Measurements from ENCODE around the gene DCLRE1C. TPM values are rescaled to one million over a fixed set of nuclear protein-coding genes. Genes with fewer than 3 reads are reported as not detected.

The DCLRE1C gene
- total and polyA plus RNA-seq, 11 donors, result 2.0 to 9.6 (median 5.3) TPM

- no peaks in the 10 kb centered on the region for H3K36me3 ChIP-seq
- no peaks in the 10 kb centered on the region for H3K4me1 ChIP-seq
- no peak overlapping the region for H3K4me3 ChIP-seq
- no peaks in the 10 kb centered on the region for H3K9me3 ChIP-seq
- intact Hi-C loops (cut with DNase I), result loop anchor here in 1 of 10 donors (10.0 kb wide), 1 partner anchor 117 kb away; the partner anchor contains the start of gene ACBD7
- H3K27ac ChIP-seq, result no peak overlapping the region
- no peak for DNase-seq
- 81 to 92% (median 85%) methylated on average over 2 of the region's 2 CpGs for WGBS, 4 donors
- no peak for ATAC-seq
- H3K27me3 ChIP-seq, result no peaks in the 10 kb centered on the region
- no peak for TF ChIP-seq POLR2A (IDR thresholded peaks at IDR 0.05)
- TF ChIP-seq, protein P1, sequence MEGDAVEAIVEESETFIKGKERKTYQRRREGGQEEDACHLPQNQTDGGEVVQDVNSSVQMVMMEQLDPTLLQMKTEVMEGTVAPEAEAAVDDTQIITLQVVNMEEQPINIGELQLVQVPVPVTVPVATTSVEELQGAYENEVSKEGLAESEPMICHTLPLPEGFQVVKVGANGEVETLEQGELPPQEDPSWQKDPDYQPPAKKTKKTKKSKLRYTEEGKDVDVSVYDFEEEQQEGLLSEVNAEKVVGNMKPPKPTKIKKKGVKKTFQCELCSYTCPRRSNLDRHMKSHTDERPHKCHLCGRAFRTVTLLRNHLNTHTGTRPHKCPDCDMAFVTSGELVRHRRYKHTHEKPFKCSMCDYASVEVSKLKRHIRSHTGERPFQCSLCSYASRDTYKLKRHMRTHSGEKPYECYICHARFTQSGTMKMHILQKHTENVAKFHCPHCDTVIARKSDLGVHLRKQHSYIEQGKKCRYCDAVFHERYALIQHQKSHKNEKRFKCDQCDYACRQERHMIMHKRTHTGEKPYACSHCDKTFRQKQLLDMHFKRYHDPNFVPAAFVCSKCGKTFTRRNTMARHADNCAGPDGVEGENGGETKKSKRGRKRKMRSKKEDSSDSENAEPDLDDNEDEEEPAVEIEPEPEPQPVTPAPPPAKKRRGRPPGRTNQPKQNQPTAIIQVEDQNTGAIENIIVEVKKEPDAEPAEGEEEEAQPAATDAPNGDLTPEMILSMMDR (IDR thresholded peaks at IDR 0.05), result no peak
These were observed 14.0 kb upstream of the DCLRE1C start for GRCh38 chr10:14967897-14968296.

DNA sequence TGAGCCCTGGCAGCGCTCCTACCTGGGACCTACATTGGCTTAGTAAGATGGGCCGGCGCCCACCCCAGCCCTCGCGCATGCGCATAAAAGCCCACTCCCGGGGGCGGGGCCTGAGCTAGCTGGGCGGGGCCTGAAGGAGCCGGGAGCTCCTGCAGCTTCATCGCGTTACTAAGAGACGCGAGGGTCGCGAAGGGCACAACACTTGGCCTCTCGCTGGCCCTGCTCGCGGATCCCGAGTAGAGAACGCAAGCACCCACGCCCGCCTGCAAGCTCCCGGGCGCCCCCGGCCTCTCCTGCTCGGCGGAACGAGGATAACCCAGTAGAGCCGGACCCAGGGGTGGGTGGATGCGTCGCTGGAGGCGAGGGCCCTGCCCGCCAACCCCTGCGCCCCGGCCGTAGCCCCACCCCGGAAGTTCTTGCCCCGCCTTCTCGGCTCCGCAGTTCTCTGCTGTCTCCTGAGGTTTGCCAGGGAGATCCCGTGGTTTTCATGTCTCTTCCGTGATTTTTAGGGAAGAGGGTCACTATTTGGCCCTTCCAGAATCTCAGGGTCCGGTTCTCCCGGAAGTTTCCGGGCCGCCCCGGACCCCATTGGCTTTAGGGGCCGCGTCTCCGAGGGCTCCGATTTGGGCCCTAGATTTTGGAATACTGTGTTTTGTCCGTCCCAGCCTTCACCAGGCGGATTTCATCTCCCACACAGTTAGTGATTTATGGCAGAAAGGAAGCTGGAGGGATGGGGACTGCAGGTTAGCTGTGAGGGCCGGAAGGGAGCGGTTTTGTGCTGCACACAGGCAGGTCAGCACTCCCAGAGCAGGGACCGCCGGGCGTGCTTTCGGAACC is 5.5 kb upstream of the DCLRE1C start, which contains the start of gene MEIG1:
Gene MEIG1, plus strand, starts transcription at position 168 of the 837 bp plus-strand sequence. CDS start 7,081 bp downstream, outside the sequence.
- TF ChIP-seq POLR2A (IDR thresholded peaks at IDR 0.05), result peak in 1 of 2 donors; percentile 61
- TF ChIP-seq, protein P1 (IDR thresholded peaks at IDR 0.05), result no peak
- peak; percentile 96 to 98 (median 98) for ATAC-seq
- no peaks in the 10 kb centered on the region for H3K36me3 ChIP-seq
- H3K9me3 ChIP-seq, result no peaks in the 10 kb centered on the region
- H3K4me3 ChIP-seq, result peak within 1 kb of the TSS; percentile 35 to 93 (median 74)
- no peaks in the 10 kb centered on the region for H3K27me3 ChIP-seq
- intact Hi-C loops (cut with DNase I), result loop anchor here in 9 of 10 donors (1.0 to 10.0 kb wide), 9 partner anchors 81 to 345 kb away; partner anchors contain the start of genes RPP38 (in 8 of the 9), CDNF (in 3 of the 9), HSPA14 (in 3 of the 9) and MSANTD7 (in 3 of the 9)
- WGBS, 4 donors, result 0 to 1% (median 0%) methylated on average over 30 to 60 of the region's 60 CpGs
- DNase-seq, result peak; percentile 93 to 97 (median 94)
- H3K4me1 ChIP-seq, result peaks cover 0 to 20% (median 5%) of the 10 kb centered on the region in 12 donors
- peak within 1 kb of the TSS; percentile 76 to 99 (median 94) for H3K27ac ChIP-seq

GRCh38 chr10:14958872-14959220 is 5.0 kb upstream of the DCLRE1C start:
- WGBS, 4 donors, result 38 to 45% (median 41%) methylated on average over 12 of the region's 12 CpGs
- Histone ChIP-seq H3K9me3 (no peaks in the 10 kb centered on the region), H3K4me1 (peaks cover 0 to 21% (median 6%) of the 10 kb centered on the region in 12 donors), H3K36me3 (no peaks in the 10 kb centered on the region), H3K27ac (peak overlapping the region; percentile 76 to 99 (median 94)), H3K4me3 (peak overlapping the region; percentile 35 to 93 (median 74)), H3K27me3 (no peaks in the 10 kb centered on the region)
- intact Hi-C loops (cut with DNase I), result loop anchor here in 9 of 10 donors (1.0 to 10.0 kb wide), 8 partner anchors 81 to 344 kb away; partner anchors contain the start of genes RPP38 (in 8 of the 9), CDNF (in 3 of the 9), HSPA14 (in 3 of the 9) and MSANTD7 (in 3 of the 9)
- no peak for TF ChIP-seq POLR2A (IDR thresholded peaks at IDR 0.05)
- TF ChIP-seq, protein P1 (IDR thresholded peaks at IDR 0.05), result no peak
- no peak for DNase-seq
- no peak for ATAC-seq

GRCh38 chr10:14954934-14955333 is 1.0 kb upstream of the DCLRE1C start:
- DNase-seq (no peak), ATAC-seq (no peak)
- H3K4me3 ChIP-seq, result peak overlapping the region in 4 of 12 donors; percentile 72 to 81 (median 78)
- H3K4me1 ChIP-seq, result peaks cover 0 to 37% (median 18%) of the 10 kb centered on the region in 12 donors
- no peaks in the 10 kb centered on the region for H3K9me3 ChIP-seq
- H3K36me3 ChIP-seq, result no peaks in the 10 kb centered on the region
- peak overlapping the region in 4 of 12 donors; percentile 88 to 91 (median 90) for H3K27ac ChIP-seq
- intact Hi-C loops (cut with DNase I), result loop anchor here (2.0 to 10.0 kb wide), 9 partner anchors 76 to 340 kb away; partner anchors contain the start of genes RPP38 (in 8 of the 10), CDNF (in 4 of the 10), HSPA14 (in 4 of the 10) and MSANTD7 (in 4 of the 10)
- 93 to 96% (median 95%) methylated on average over 19 of the region's 19 CpGs for WGBS, 4 donors
- H3K27me3 ChIP-seq, result no peaks in the 10 kb centered on the region
- TF ChIP-seq, protein P1 (IDR thresholded peaks at IDR 0.05), result no peak
- no peak for TF ChIP-seq POLR2A (IDR thresholded peaks at IDR 0.05)
